ENCODE results near the gene DDHD1. TPM values are rescaled to one million over a fixed set of nuclear protein-coding genes. Genes with fewer than 3 reads are reported as not detected.

The DDHD1 gene
- total RNA-seq, 3 donors from 2014 or later (not counting 1 experiment from before 2014, with no cell fraction given) = 76.6 to 82.3 (median 80.9) TPM

GRCh38 chr14:53034036-53034435, 119.1 kb downstream of the DDHD1 start:
- H3K4me3 Mint-ChIP-seq = no peak overlapping the region
- Histone ChIP-seq H3K4me3 (ENCODE audit: low read length) (no peak overlapping the region), H3K36me3 (ENCODE audit: control insufficient read depth, insufficient read depth, low read length) (peaks cover 20% of the 10 kb centered on the region), H3K27ac (ENCODE audit: low read length) (no peak overlapping the region), H3K27me3 (ENCODE audit: control insufficient read depth, insufficient read depth, low read length) (no peaks in the 10 kb centered on the region), H3K9me3 (ENCODE audit: control insufficient read depth, insufficient read depth, low read length) (no peaks in the 10 kb centered on the region), H3K4me1 (ENCODE audit: control insufficient read depth, insufficient read depth, low read length) (no peaks in the 10 kb centered on the region)
- H3K27me3 Mint-ChIP-seq (ENCODE audit: low read depth in 2 of 2) = no peaks in the 10 kb centered on the region
- no peak for TF ChIP-seq CTCF (IDR thresholded peaks at IDR 0.05)
- no peak for ATAC-seq
- 96% methylated on average over 3 of the region's 3 CpGs for WGBS (ENCODE audit: insufficient coverage)
- no peaks in the 10 kb centered on the region for H3K4me1 Mint-ChIP-seq
- H3K36me3 Mint-ChIP-seq = peaks cover 17% of the 10 kb centered on the region
- no peak overlapping the region for H3K27ac Mint-ChIP-seq
- DNase-seq = no peak
- intact Hi-C loops (cut with micrococcal nuclease) = no loop called here
- no peaks in the 10 kb centered on the region for H3K9me3 Mint-ChIP-seq

- H3K4me3 ChIP-seq (ENCODE audit: low read length) = no peak overlapping the region
- Mint-ChIP-seq H3K4me3 (no peak overlapping the region), H3K27ac (no peak overlapping the region), H3K27me3 (ENCODE audit: low read depth in 2 of 2) (no peaks in the 10 kb centered on the region), H3K36me3 (peaks cover 11% of the 10 kb centered on the region), H3K9me3 (no peaks in the 10 kb centered on the region), H3K4me1 (peaks cover 0 to under 1% of the 10 kb centered on the region in 2 donors)
- peaks cover 14% of the 10 kb centered on the region for H3K36me3 ChIP-seq (ENCODE audit: control insufficient read depth, insufficient read depth, low read length)
- 88% methylated on average over 1 of the region's 1 CpG for WGBS (ENCODE audit: insufficient coverage)
- H3K4me1 ChIP-seq (ENCODE audit: control insufficient read depth, insufficient read depth, low read length) = no peaks in the 10 kb centered on the region
- intact Hi-C loops (cut with micrococcal nuclease) = no loop called here
- H3K27ac ChIP-seq (ENCODE audit: low read length) = no peak overlapping the region
- ATAC-seq (no peak), DNase-seq (no peak)
- H3K9me3 ChIP-seq (ENCODE audit: control insufficient read depth, insufficient read depth, low read length) = no peaks in the 10 kb centered on the region
- no peaks in the 10 kb centered on the region for H3K27me3 ChIP-seq (ENCODE audit: control insufficient read depth, insufficient read depth, low read length)
- no peak for TF ChIP-seq CTCF (IDR thresholded peaks at IDR 0.05)
Observed at GRCh38 chr14:53032838-53033390, 120.2 kb downstream of the DDHD1 start.

GRCh38 chr14:53032161-53032803, 120.8 kb downstream of the DDHD1 start:
- Histone ChIP-seq H3K27me3 (ENCODE audit: control insufficient read depth, insufficient read depth, low read length) (no peaks in the 10 kb centered on the region), H3K36me3 (ENCODE audit: control insufficient read depth, insufficient read depth, low read length) (peaks cover 11% of the 10 kb centered on the region), H3K4me3 (ENCODE audit: low read length) (no peak overlapping the region), H3K27ac (ENCODE audit: low read length) (no peak overlapping the region), H3K9me3 (ENCODE audit: control insufficient read depth, insufficient read depth, low read length) (no peaks in the 10 kb centered on the region), H3K4me1 (ENCODE audit: control insufficient read depth, insufficient read depth, low read length) (no peaks in the 10 kb centered on the region)
- intact Hi-C loops (cut with micrococcal nuclease) = no loop called here
- H3K4me3 Mint-ChIP-seq = no peak overlapping the region
- H3K27me3 Mint-ChIP-seq (ENCODE audit: low read depth in 2 of 2) = no peaks in the 10 kb centered on the region
- peaks cover 5% of the 10 kb centered on the region for H3K36me3 Mint-ChIP-seq
- H3K27ac Mint-ChIP-seq = no peak overlapping the region
- DNase-seq = no peak
- 86% methylated on average over 2 of the region's 2 CpGs for WGBS (ENCODE audit: insufficient coverage)
- ATAC-seq = no peak
- no peaks in the 10 kb centered on the region for H3K9me3 Mint-ChIP-seq
- TF ChIP-seq CTCF (IDR thresholded peaks at IDR 0.05) = no peak
- peaks cover 0 to 7% of the 10 kb centered on the region in 2 donors for H3K4me1 Mint-ChIP-seq

- H3K4me1 ChIP-seq (ENCODE audit: control insufficient read depth, insufficient read depth, low read length) = no peaks in the 10 kb centered on the region
- ATAC-seq = no peak
- H3K4me1 Mint-ChIP-seq = peaks cover 0 to 13% of the 10 kb centered on the region in 2 donors
- TF ChIP-seq CTCF (IDR thresholded peaks at IDR 0.05) = no peak
- whole genome bisulfite sequencing (ENCODE audit: insufficient coverage) = 84% methylated on average over 3 of the region's 3 CpGs
- no peaks in the 10 kb centered on the region for H3K27me3 Mint-ChIP-seq (ENCODE audit: low read depth in 2 of 2)
- no peaks in the 10 kb centered on the region for H3K27me3 ChIP-seq (ENCODE audit: control insufficient read depth, insufficient read depth, low read length)
- no peaks in the 10 kb centered on the region for H3K36me3 ChIP-seq (ENCODE audit: control insufficient read depth, insufficient read depth, low read length)
- no peaks in the 10 kb centered on the region for H3K9me3 Mint-ChIP-seq
- intact Hi-C loops (cut with micrococcal nuclease) = no loop called here
- no peak overlapping the region for H3K27ac Mint-ChIP-seq
- no peak overlapping the region for H3K4me3 Mint-ChIP-seq
- DNase-seq = no peak
- H3K4me3 ChIP-seq (ENCODE audit: low read length) = no peak overlapping the region
- H3K27ac ChIP-seq (ENCODE audit: low read length) = no peak overlapping the region
- no peaks in the 10 kb centered on the region for H3K36me3 Mint-ChIP-seq
- H3K9me3 ChIP-seq (ENCODE audit: control insufficient read depth, insufficient read depth, low read length) = no peaks in the 10 kb centered on the region
Observed at GRCh38 chr14:53027562-53027961, 125.6 kb downstream of the DDHD1 start.

Data from natural killer cell (primary cell).